ENCODE data around the gene DTNBP1. TPM values are rescaled to one million over a fixed set of nuclear protein-coding genes. Genes with fewer than 3 reads are reported as not detected.

DTNBP1 gene
- total and polyA plus RNA-seq, 2 of the 4 experiments (the other 2 are of a cell fraction) = 4.8 to 18.7 TPM

DNA sequence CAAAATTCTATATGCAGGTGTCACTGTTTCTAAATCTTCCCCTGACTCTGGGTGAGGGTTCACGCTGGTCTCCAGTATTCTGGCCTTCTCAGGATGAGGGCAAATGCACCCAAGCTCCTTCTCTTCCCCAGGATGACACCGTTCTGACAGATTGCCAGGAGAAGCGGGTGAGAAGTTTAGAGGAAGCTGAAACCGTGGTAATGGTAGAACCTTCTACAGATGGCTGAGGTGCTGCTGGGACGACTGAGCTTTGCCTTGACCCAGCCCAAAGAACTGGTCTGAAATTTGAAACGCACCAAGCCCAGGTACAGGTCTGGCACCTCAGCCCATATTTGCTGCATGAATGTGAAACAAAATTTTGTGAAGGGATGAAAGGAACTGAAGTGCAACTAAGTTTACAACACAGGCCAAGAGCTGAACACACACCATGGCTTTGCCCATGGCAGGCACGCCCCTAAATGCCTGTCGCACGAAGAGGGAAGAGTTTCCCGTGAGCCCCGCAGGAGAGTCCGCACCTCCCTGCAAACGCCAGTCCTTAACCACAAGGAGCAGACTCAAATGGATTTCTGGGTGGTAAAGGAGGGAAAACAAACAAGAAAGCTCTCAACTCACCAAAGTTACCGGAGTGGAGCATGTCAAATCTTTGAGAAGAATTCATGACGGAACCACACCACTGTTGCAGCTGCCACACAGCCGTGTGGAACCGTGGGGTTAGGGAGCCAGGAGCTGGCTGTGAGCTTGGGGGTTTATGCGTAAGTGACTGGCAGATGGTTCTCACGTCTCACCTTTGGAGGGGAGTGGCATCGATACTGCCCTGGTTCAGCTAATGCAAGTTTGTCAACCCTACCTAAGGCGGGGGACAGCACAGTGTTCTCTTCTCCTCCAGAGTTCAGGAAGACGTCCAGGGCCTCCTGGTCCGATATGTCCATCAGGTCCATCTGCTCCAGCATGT, 138.9 kb downstream of the DTNBP1 start:
- Histone ChIP-seq H2AK9ac (replicated peaks; ENCODE audit: low read depth, low read length, poor library complexity) (no peak overlapping the region), H3K18ac (ENCODE audit: low read depth, low read length) (no peak overlapping the region), H3K27me3 (ENCODE audit: control insufficient read depth, insufficient read depth, low read length) (no peaks in the 10 kb centered on the region), H4K91ac (ENCODE audit: insufficient read depth, low read depth, low read length) (no peak overlapping the region), H3K79me1 (ENCODE audit: low read depth in 1 of 2, low read length in 2 of 2) (peaks cover 0 to 5% of the 10 kb centered on the region in 2 experiments; a peak in 1 of 4 replicates), H3K4ac (ENCODE audit: low read depth, low read length) (no peak overlapping the region), H2AK5ac (ENCODE audit: low read depth, low read length) (no peak overlapping the region), H3K4me3 (ENCODE audit: insufficient read depth, low read depth, low read length) (no peak overlapping the region), H3K36me3 (ENCODE audit: control insufficient read depth, insufficient read depth, low read length) (peaks cover 44% of the 10 kb centered on the region), H3K14ac (replicated peaks; ENCODE audit: low read depth, low read length) (no peak overlapping the region), H2AFZ (replicated peaks; ENCODE audit: low read length, poor library complexity) (no peak overlapping the region), H3K27ac (ENCODE audit: insufficient read depth, low read length) (no peak overlapping the region), H4K5ac (ENCODE audit: low read depth, low read length) (no peak overlapping the region), H4K8ac (ENCODE audit: low read depth in 2 of 2, low read length in 2 of 2) (no peak overlapping the region), H3K9me1 (ENCODE audit: insufficient read depth, low read length) (peaks cover 3% of the 10 kb centered on the region; the same call in 1 of the 2 replicates), H4K20me1 (ENCODE audit: insufficient read depth, low read length) (0 out of 2 replicates have a peak, but pooled peaks cover 3% of the 10 kb centered on the region), H3K9me3 (ENCODE audit: control insufficient read depth, insufficient read depth, low read length) (no peaks in the 10 kb centered on the region), H2BK120ac (ENCODE audit: low read depth, low read length) (no peak overlapping the region), H3K9ac (ENCODE audit: low read depth, low read length) (no peak overlapping the region), H3K4me2 (ENCODE audit: low read depth, low read length) (no peak overlapping the region), H2BK20ac (ENCODE audit: low read depth, low read length) (no peak overlapping the region), H3K4me1 (ENCODE audit: control insufficient read depth, insufficient read depth, low read length) (no peaks in the 10 kb centered on the region), H3K23ac (ENCODE audit: low read depth, low read length) (no peak overlapping the region), H3K56ac (ENCODE audit: extremely low read depth, insufficient read depth, low read length) (no peak overlapping the region), H2BK15ac (ENCODE audit: low read depth, low read length) (no peak overlapping the region), H2BK5ac (ENCODE audit: low read depth, low read length, poor library complexity, severe bottlenecking) (no peak overlapping the region)
- CTCF ChIA-PET = interaction anchor here (0.6 kb wide), 1 partner anchor 67 kb away, joined by 4 read pairs; no protein-coding TSS in a partner anchor
- dilution Hi-C loops (cut with HindIII; ENCODE audit: low sequenced_read_pairs, unreplicated experiment) = no loop called here
- TF ChIP-seq RCOR1 (IDR thresholded peaks at IDR 0.05; ENCODE audit: insufficient replicate concordance, low read length) = no peak
- TF ChIP-seq SMC3 (IDR thresholded peaks at IDR 0.05; ENCODE audit: low read depth, low read length) = no peak
- no peak for TF ChIP-seq RAD21 (IDR thresholded peaks at IDR 0.05; ENCODE audit: low read length)
- TF ChIP-seq, protein P1, sequence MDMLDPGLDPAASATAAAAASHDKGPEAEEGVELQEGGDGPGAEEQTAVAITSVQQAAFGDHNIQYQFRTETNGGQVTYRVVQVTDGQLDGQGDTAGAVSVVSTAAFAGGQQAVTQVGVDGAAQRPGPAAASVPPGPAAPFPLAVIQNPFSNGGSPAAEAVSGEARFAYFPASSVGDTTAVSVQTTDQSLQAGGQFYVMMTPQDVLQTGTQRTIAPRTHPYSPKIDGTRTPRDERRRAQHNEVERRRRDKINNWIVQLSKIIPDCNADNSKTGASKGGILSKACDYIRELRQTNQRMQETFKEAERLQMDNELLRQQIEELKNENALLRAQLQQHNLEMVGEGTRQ (IDR thresholded peaks at IDR 0.05; ENCODE audit: low read depth, low read length) = no peak
- TF ChIP-seq CHD1 (IDR thresholded peaks at IDR 0.05; ENCODE audit: low read depth, low read length) = no peak
- intact Hi-C loops (cut with micrococcal nuclease) = no loop called here
- DNase-seq (no peak), ATAC-seq (ENCODE audit: low read depth) (no peak)
- in situ Hi-C loops (cut with MboI; ENCODE audit: low sequenced_read_pairs) = no loop called here
- POLR2A ChIA-PET (ENCODE audit: unreplicated experiment) = no interaction called here
- BruUV-seq (replicated peaks) = no TSS peak
- WGBS, 2 experiments (ENCODE audit: extremely low coverage in 2 of 2, insufficient read length in 1 of 2) = 93% methylated on average over 5 of the region's 23 CpGs; no CpG with 5 or more reads in 1 of the 2 experiments
